Neural crest cell (in vitro differentiated cells): Measurements from ENCODE around the gene PANX2. TPM values are rescaled to one million over a fixed set of nuclear protein-coding genes. Genes with fewer than 3 reads are reported as not detected.
A peak's percentile ranks its signal among the peaks of the same experiment; 100 is the strongest.

Source experiments
- DNase-seq: peaks from one replicate; pipeline ENCODE4 v3.0.0; 2021; ENCODE audit warnings: low read depth, mixed read lengths, low spot score
- H3K27ac Mint-ChIP-seq: one replicate; pipeline ENCODE4 v1.8.0; 2021; ENCODE audit warnings: mild to moderate bottlenecking, mixed read lengths; ENCODE audit not compliant: unreplicated experiment
- H3K27me3 Mint-ChIP-seq: 2 replicates; pipeline ENCODE4 v1.8.0; 2021; ENCODE audit warnings: low read depth, mild to moderate bottlenecking, mixed read lengths
- H3K36me3 Mint-ChIP-seq: 2 replicates; pipeline ENCODE4 v1.8.0; 2021; ENCODE audit warnings: low read depth, mild to moderate bottlenecking, mixed read lengths
- H3K4me1 Mint-ChIP-seq: 2 replicates; pipeline ENCODE4 v1.8.0; 2021; ENCODE audit warnings: mixed read lengths
- H3K4me3 Mint-ChIP-seq: one replicate; pipeline ENCODE4 v1.8.0; 2021; ENCODE audit warnings: mild to moderate bottlenecking, mixed read lengths
- H3K9me3 Mint-ChIP-seq: 2 replicates; pipeline ENCODE4 v1.8.0; 2021; ENCODE audit warnings: mixed read lengths
- total RNA-seq: library from RNA; stranded (reverse); gene quantifications from 2 replicates; pipeline ENCODE4 v1.2.1, GENCODE V29; 2021
- TF ChIP-seq, protein P1 (sequence below): fragments of 200-600 bp; sonication (generic); conservative IDR thresholded peaks from 2 replicates; pipeline ENCODE4 v1.5.0; 2021; ENCODE audit warnings: antibody characterized with exemption, mild to moderate bottlenecking

PANX2 gene
- total RNA-seq, 1 donor from 2014 or later = 2.5 TPM

DNA sequence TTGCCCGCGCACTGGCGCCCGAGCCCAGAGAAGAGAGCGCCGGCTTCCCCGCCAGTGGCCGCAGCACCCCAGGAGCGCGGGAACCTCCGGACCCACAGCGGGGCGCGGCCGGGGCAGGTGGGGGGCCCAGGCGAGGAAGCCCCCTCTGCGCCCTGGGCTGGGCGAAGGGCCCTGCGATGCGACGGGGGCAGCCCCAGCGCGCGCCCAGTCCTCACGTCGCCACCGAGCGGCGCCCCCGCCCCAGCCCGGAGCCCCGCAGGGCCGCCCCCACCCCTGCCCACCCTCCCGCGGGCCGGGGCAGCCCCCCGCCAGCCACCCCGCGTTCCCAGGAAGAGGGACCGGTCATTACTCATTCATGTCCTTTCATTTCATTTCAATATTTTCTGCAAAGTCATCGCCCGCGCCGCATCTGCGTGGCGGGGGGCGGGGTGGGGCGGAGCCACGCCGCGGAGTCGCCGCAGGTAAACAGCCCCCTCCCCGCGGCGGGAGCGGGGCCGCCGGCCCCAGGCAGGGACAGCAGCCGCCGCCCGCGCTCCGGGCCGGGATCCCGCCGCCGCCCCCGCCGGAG, 673 bp upstream of the PANX2 start:
- Mint-ChIP-seq H3K27ac (no peak overlapping the region), H3K27me3 (peaks cover 51% of the 10 kb centered on the region), H3K36me3 (no peaks in the 10 kb centered on the region), H3K9me3 (no peaks in the 10 kb centered on the region), H3K4me3 (no peak overlapping the region), H3K4me1 (no peaks in the 10 kb centered on the region)
- no peak for DNase-seq
- TF ChIP-seq, protein P1, sequence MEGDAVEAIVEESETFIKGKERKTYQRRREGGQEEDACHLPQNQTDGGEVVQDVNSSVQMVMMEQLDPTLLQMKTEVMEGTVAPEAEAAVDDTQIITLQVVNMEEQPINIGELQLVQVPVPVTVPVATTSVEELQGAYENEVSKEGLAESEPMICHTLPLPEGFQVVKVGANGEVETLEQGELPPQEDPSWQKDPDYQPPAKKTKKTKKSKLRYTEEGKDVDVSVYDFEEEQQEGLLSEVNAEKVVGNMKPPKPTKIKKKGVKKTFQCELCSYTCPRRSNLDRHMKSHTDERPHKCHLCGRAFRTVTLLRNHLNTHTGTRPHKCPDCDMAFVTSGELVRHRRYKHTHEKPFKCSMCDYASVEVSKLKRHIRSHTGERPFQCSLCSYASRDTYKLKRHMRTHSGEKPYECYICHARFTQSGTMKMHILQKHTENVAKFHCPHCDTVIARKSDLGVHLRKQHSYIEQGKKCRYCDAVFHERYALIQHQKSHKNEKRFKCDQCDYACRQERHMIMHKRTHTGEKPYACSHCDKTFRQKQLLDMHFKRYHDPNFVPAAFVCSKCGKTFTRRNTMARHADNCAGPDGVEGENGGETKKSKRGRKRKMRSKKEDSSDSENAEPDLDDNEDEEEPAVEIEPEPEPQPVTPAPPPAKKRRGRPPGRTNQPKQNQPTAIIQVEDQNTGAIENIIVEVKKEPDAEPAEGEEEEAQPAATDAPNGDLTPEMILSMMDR = peak; percentile 20

DNA sequence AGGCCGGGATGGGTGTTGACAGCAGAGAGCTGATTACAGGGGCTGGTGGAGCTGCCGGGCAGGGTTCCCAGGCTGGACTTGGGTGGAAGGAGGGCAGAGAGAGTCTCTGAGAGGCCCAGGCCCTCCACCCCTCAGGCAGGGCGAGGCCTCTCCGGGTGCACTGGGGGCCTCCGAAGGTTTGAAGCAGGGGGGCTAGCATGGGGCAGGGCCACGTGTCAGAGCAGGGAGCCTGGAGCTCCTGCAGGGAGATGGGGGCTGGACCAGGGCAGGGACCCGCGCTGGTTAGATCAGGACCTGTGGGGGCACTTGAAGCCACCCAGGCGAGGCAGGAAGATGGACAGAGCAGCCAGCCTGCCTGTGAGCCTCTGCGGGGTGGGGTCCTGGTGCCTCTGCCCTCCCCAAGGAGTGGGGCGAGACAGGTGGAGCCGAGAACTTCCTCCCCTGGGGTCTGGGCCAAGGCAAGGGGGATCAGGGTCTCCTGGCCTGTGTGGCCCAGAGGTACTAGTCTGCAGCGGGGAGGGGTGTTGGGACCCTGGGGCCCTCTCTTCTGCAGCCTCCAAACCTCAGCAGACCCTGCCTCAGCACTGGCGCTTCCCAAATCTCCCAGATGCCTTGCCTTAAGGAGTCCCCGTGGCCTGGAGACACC, 911 bp downstream of the PANX2 start:
- Mint-ChIP-seq H3K27ac (no peak overlapping the region), H3K27me3 (peaks cover 45% of the 10 kb centered on the region), H3K36me3 (no peaks in the 10 kb centered on the region), H3K9me3 (no peaks in the 10 kb centered on the region), H3K4me1 (no peaks in the 10 kb centered on the region), H3K4me3 (peak overlapping the region; percentile 84)
- TF ChIP-seq, protein P1 = no peak
- no peak for DNase-seq

DNA sequence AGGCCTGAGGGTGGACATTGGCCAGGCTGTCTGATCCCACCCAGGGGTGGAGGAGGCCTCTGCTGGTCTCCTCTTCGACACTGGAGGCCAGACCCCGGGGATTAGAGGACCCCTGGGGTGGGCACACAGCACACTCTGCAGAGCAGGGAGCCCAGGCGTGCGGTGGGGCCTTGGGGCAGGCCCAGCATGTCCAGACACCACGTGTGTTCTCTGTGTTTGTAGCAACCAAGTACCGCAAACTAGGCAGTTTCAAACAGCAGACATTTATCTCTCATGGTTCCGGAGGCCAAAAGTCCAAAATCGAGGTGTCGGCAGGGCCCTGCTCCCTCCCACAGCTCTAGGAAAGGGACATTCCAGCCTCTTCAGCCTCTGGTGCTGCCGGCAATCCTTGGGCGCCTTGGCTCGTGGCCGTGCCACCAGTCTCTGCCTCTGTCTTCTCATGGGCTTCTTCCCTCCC, 1.5 kb downstream of the PANX2 start:
- H3K4me3 Mint-ChIP-seq = peak overlapping the region; percentile 84
- DNase-seq = no peak
- H3K27me3 Mint-ChIP-seq = peaks cover 42% of the 10 kb centered on the region
- TF ChIP-seq, protein P1 = no peak
- no peaks in the 10 kb centered on the region for H3K4me1 Mint-ChIP-seq
- no peak overlapping the region for H3K27ac Mint-ChIP-seq
- no peaks in the 10 kb centered on the region for H3K36me3 Mint-ChIP-seq
- H3K9me3 Mint-ChIP-seq = no peaks in the 10 kb centered on the region

DNA sequence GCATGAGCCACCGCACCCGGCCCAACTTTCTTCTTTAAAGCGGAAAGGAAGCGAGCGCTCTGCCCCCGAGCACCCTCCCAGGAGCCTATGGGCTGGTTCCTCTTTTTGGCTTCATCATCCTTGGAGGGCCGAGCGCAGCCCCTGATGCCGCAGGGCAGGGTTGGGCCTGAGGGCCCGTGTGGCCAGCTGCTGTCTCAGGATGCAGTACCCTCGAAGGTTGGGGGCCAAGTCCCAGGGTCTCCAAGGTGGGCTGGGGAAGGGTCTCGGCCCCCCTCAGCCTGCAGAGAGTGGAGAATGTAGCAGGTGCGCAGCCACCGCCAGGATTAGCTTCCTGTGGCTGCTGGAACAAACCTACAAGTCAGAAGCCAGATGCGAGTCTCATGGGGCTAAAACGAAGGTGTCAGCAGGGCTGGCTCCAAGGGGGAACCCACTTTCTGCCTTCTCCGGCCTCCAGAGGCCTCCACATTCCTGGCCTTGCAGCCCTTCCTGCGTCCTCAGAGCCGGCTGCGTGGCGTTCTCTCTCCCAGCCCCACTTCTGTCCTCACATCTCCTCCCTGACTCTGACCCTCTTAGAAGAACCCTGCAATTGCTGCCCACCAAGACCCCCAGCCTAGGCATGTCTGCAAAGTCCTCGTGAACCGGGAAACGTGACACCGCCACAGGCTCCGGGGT, 2.9 kb downstream of the PANX2 start:
- TF ChIP-seq, protein P1 = no peak
- H3K36me3 Mint-ChIP-seq = no peaks in the 10 kb centered on the region

DNA sequence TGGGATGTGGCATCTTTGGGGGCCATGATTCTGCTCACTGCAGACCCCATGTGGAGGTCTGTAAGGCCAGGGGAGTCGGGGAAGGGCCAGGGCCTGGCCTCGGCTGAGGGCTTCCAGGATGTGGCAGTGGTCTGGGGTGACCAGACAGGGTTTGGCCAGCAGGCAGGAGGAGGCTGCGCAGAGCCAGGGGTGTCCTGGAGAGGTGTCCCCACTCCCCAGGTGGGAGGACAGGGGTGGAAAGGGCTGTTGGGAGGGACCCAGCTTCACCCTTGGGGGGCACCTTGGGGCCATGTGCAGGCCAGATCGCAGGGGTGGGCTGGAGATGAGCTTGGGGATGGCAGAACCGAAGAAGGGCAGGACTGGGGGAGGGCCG, 3.4 kb downstream of the PANX2 start:
- H3K4me3 Mint-ChIP-seq = peak overlapping the region; percentile 70
- TF ChIP-seq, protein P1 = no peak
- no peak overlapping the region for H3K27ac Mint-ChIP-seq
- H3K4me1 Mint-ChIP-seq = no peaks in the 10 kb centered on the region
- H3K27me3 Mint-ChIP-seq = peaks cover 22% of the 10 kb centered on the region
- no peaks in the 10 kb centered on the region for H3K9me3 Mint-ChIP-seq
- DNase-seq = no peak
- no peaks in the 10 kb centered on the region for H3K36me3 Mint-ChIP-seq

More for the DNA sequence above, 2.9 kb downstream of the PANX2 start:
- Mint-ChIP-seq H3K4me1 (no peaks in the 10 kb centered on the region), H3K27ac (no peak overlapping the region), H3K27me3 (peaks cover 27% of the 10 kb centered on the region), H3K9me3 (no peaks in the 10 kb centered on the region), H3K4me3 (no peak overlapping the region)
- DNase-seq = no peak
